Activated T-cell treated with anti-CD3 and anti-CD28 coated beads, Interleukin-2, amount 50 U/mL, for 48 hours (primary cell): ENCODE results near the gene MACROH2A1.
"Not testable (repeated sequence)": the region's sequence is repeated elsewhere in the genome, so short reads cannot be mapped to it uniquely, and the experiment has no call there.

Experiments
- DNase-seq, 2 experiments: peaks; one replicate each; pipeline ENCODE4 v3.0.0-alpha.2; 2020

Gene MACROH2A1

GRCh38 chr5:135376961-135377624 lies 21.9 kb downstream of the MACROH2A1 start:
- DNase-seq: peak; percentile 65 to 69

- no peak for DNase-seq
Observed at GRCh38 chr5:135375040-135375793, 23.8 kb downstream of the MACROH2A1 start.

GRCh38 chr5:135373736-135374515 lies 25.1 kb downstream of the MACROH2A1 start:
- DNase-seq: no peak

- DNase-seq: no peak
Observed at GRCh38 chr5:135372654-135373381, 26.2 kb downstream of the MACROH2A1 start.

- no peak for DNase-seq
Observed at GRCh38 chr5:135371622-135372232, 27.3 kb downstream of the MACROH2A1 start.

- DNase-seq: no peak
Observed at GRCh38 chr5:135369952-135370351, 29.1 kb downstream of the MACROH2A1 start.

GRCh38 chr5:135367554-135367953 lies 31.5 kb downstream of the MACROH2A1 start:
- DNase-seq: no peak

GRCh38 chr5:135367076-135367475 lies 32.0 kb downstream of the MACROH2A1 start:
- DNase-seq: no peak

GRCh38 chr5:135365281-135365680 lies 33.8 kb downstream of the MACROH2A1 start:
- DNase-seq: no peak

- DNase-seq: no peak
Observed at GRCh38 chr5:135364421-135365262, 34.4 kb downstream of the MACROH2A1 start.

- DNase-seq: not testable (repeated sequence)
Observed at GRCh38 chr5:135363342-135363741, 35.7 kb downstream of the MACROH2A1 start.

- DNase-seq: no peak
Observed at GRCh38 chr5:135362102-135362501, 36.9 kb downstream of the MACROH2A1 start.

GRCh38 chr5:135360278-135361274 lies 38.5 kb downstream of the MACROH2A1 start:
- no peak for DNase-seq

- no peak for DNase-seq
Observed at GRCh38 chr5:135359374-135360165, 39.5 kb downstream of the MACROH2A1 start.

GRCh38 chr5:135357685-135358084 lies 41.3 kb downstream of the MACROH2A1 start:
- no peak for DNase-seq

- DNase-seq: no peak
Observed at GRCh38 chr5:135356522-135357318, 42.3 kb downstream of the MACROH2A1 start.

GRCh38 chr5:135355169-135355568 lies 43.9 kb downstream of the MACROH2A1 start:
- DNase-seq: no peak

- no peak for DNase-seq
Observed at GRCh38 chr5:135353952-135354721, 44.9 kb downstream of the MACROH2A1 start.
